Type B pancreatic cell (in vitro differentiated cells): Measurements from ENCODE around the gene LIX1. TPM values are rescaled to one million over a fixed set of nuclear protein-coding genes. Genes with fewer than 3 reads are reported as not detected.
A peak's percentile ranks its signal among the peaks of the same experiment; 100 is the strongest.

Experiments used
- DNase-seq: peaks from one replicate; pipeline ENCODE4 v3.0.0; 2021; ENCODE audit warnings: mixed read lengths; ENCODE audit not compliant: unreplicated experiment; ENCODE audit errors: extremely low spot score
- H3K27ac Mint-ChIP-seq: 2 replicates; pipeline ENCODE4 v1.8.0; 2021; ENCODE audit warnings: mild to moderate bottlenecking, mixed read lengths
- H3K27me3 Mint-ChIP-seq: 2 replicates; pipeline ENCODE4 v1.8.0; 2021; ENCODE audit warnings: mixed read lengths
- H3K36me3 Mint-ChIP-seq: 2 replicates; pipeline ENCODE4 v1.8.0; 2021; ENCODE audit warnings: mixed read lengths
- H3K4me1 Mint-ChIP-seq: one replicate; pipeline ENCODE4 v1.8.0; 2021; ENCODE audit warnings: mixed read lengths; ENCODE audit not compliant: unreplicated experiment
- H3K4me3 Mint-ChIP-seq: 2 replicates; pipeline ENCODE4 v1.8.0; 2021; ENCODE audit warnings: mild to moderate bottlenecking, mixed read lengths
- H3K9me3 Mint-ChIP-seq: 2 replicates; pipeline ENCODE4 v1.8.0; 2021; ENCODE audit warnings: mixed read lengths
- CTCF ChIP-seq: fragments of 200-600 bp; sonication (generic); conservative IDR thresholded peaks from 2 replicates; pipeline ENCODE4 v1.5.0; 2021; ENCODE audit warnings: antibody characterized with exemption, mild to moderate bottlenecking
- total RNA-seq: library from RNA; stranded (reverse); gene quantifications from 2 replicates; pipeline ENCODE4 v1.2.1, GENCODE V29; 2021; ENCODE audit warnings: low replicate concordance

LIX1 gene
- total RNA-seq, 1 donor from 2014 or later = 27.4 TPM

- H3K27ac Mint-ChIP-seq = no peak overlapping the region
- no peak for TF ChIP-seq CTCF
- H3K36me3 Mint-ChIP-seq = peaks cover 11% of the 10 kb centered on the region
- peak overlapping the region; percentile 1 for H3K4me3 Mint-ChIP-seq
- H3K9me3 Mint-ChIP-seq = peaks cover 5% of the 10 kb centered on the region
- H3K27me3 Mint-ChIP-seq = no peaks in the 10 kb centered on the region
- H3K4me1 Mint-ChIP-seq = peaks cover 53% of the 10 kb centered on the region
- DNase-seq = no peak
These were observed 30.8 kb downstream of the LIX1 start for GRCh38 chr5:97111616-97112015.

- no peak for DNase-seq
- no peak overlapping the region for H3K27ac Mint-ChIP-seq
- H3K36me3 Mint-ChIP-seq = peaks cover 11% of the 10 kb centered on the region
- H3K4me3 Mint-ChIP-seq = no peak overlapping the region
- peaks cover 47% of the 10 kb centered on the region for H3K4me1 Mint-ChIP-seq
- peaks cover 5% of the 10 kb centered on the region for H3K9me3 Mint-ChIP-seq
- no peaks in the 10 kb centered on the region for H3K27me3 Mint-ChIP-seq
- TF ChIP-seq CTCF = no peak
These were observed 31.4 kb downstream of the LIX1 start for GRCh38 chr5:97111004-97111403.

GRCh38 chr5:97107318-97107717, 35.1 kb downstream of the LIX1 start:
- no peak for TF ChIP-seq CTCF
- no peak overlapping the region for H3K27ac Mint-ChIP-seq
- DNase-seq = no peak
- peaks cover 23% of the 10 kb centered on the region for H3K4me1 Mint-ChIP-seq
- no peaks in the 10 kb centered on the region for H3K9me3 Mint-ChIP-seq
- H3K4me3 Mint-ChIP-seq = no peak overlapping the region
- no peaks in the 10 kb centered on the region for H3K27me3 Mint-ChIP-seq
- H3K36me3 Mint-ChIP-seq = peaks cover 7% of the 10 kb centered on the region

GRCh38 chr5:97106216-97106581, 36.2 kb downstream of the LIX1 start:
- peaks cover 23% of the 10 kb centered on the region for H3K4me1 Mint-ChIP-seq
- peak overlapping the region; percentile 52 for H3K27ac Mint-ChIP-seq
- TF ChIP-seq CTCF = no peak
- DNase-seq = no peak
- no peak overlapping the region for H3K4me3 Mint-ChIP-seq
- H3K36me3 Mint-ChIP-seq = peaks cover 7% of the 10 kb centered on the region
- H3K9me3 Mint-ChIP-seq = no peaks in the 10 kb centered on the region
- no peaks in the 10 kb centered on the region for H3K27me3 Mint-ChIP-seq

GRCh38 chr5:97105501-97106215, 36.8 kb downstream of the LIX1 start:
- TF ChIP-seq CTCF = no peak
- H3K4me3 Mint-ChIP-seq = no peak overlapping the region
- no peak overlapping the region for H3K27ac Mint-ChIP-seq
- H3K27me3 Mint-ChIP-seq = no peaks in the 10 kb centered on the region
- peaks cover 7% of the 10 kb centered on the region for H3K36me3 Mint-ChIP-seq
- no peaks in the 10 kb centered on the region for H3K9me3 Mint-ChIP-seq
- no peak for DNase-seq
- H3K4me1 Mint-ChIP-seq = peaks cover 20% of the 10 kb centered on the region
